Measurements from ENCODE around the gene MRGPRF. TPM values are rescaled to one million over a fixed set of nuclear protein-coding genes. Genes with fewer than 3 reads are reported as not detected.

The MRGPRF gene
- total and polyA plus RNA-seq, 2 of the 8 experiments (the other 6 are each of a cell fraction or from before 2014, with no cell fraction given), result 7.5 to 11.0 TPM

GRCh38 chr11:69052343-69053168 is 39.5 kb upstream of the MRGPRF start:
- H3K79me1 ChIP-seq (ENCODE audit: low read depth, low read length), result peaks cover 18% of the 10 kb centered on the region
- no peak overlapping the region; the same call in 1 of the 2 replicates for H3K18ac ChIP-seq (ENCODE audit: extremely low read depth, low read length)
- H3K14ac ChIP-seq (ENCODE audit: insufficient read length), result no peak overlapping the region
- no peak overlapping the region for H4K91ac ChIP-seq (replicated peaks; ENCODE audit: insufficient read length, low read length)
- TF ChIP-seq SRF (IDR thresholded peaks at IDR 0.05; ENCODE audit: low read depth, low read length), result no peak
- TF ChIP-seq JUN (IDR thresholded peaks at IDR 0.05; ENCODE audit: low read depth, low read length), result no peak
- no peak for TF ChIP-seq SAP30 (IDR thresholded peaks at IDR 0.05; ENCODE audit: insufficient read depth, insufficient replicate concordance, low read length)
- no peak for TF ChIP-seq SIRT6 (IDR thresholded peaks at IDR 0.05; ENCODE audit: low read length)
- no peak for TF ChIP-seq KDM5A (IDR thresholded peaks at IDR 0.05; ENCODE audit: low read length)
- TF ChIP-seq CHD2 (IDR thresholded peaks at IDR 0.05; ENCODE audit: low read length), result no peak
- no peak for TF ChIP-seq CEBPB (IDR thresholded peaks at IDR 0.05; ENCODE audit: low read depth, low read length)
- no peak for TF ChIP-seq EGR1 (IDR thresholded peaks at IDR 0.05; ENCODE audit: borderline replicate concordance, low read depth, low read length)
- no peak for TF ChIP-seq CREB1 (IDR thresholded peaks at IDR 0.05)
- TF ChIP-seq RXRA (IDR thresholded peaks at IDR 0.05; ENCODE audit: insufficient read depth, low read depth, low read length), result no peak
- no peaks in the 10 kb centered on the region for H3K27me3 ChIP-seq (replicated peaks in 1 of 4; ENCODE audit: control insufficient read depth in 3 of 4, extremely low read depth in 1 of 4, insufficient read depth in 3 of 4, low read length in 3 of 4)
- no peak overlapping the region for H2AFZ ChIP-seq (ENCODE audit: low read length)
- no peak overlapping the region for H2BK20ac ChIP-seq (ENCODE audit: low read length)
- no peak for DNase-seq (ENCODE audit: low read depth in 1 of 2, low spot score in 2 of 2)
- H3K27ac ChIP-seq (ENCODE audit: low read depth, low read length), result no peak overlapping the region
- no peak overlapping the region for H3K4me2 ChIP-seq (ENCODE audit: insufficient read depth in 1 of 2, low read depth in 2 of 2, low read length in 2 of 2)
- no peak overlapping the region for H4K8ac ChIP-seq (ENCODE audit: extremely low read depth, insufficient read depth, low read length)
- H2BK120ac ChIP-seq (replicated peaks; ENCODE audit: low read depth, low read length), result no peak overlapping the region
- H2AK5ac ChIP-seq (ENCODE audit: low read depth, low read length), result no peak overlapping the region
- H3K4ac ChIP-seq (replicated peaks; ENCODE audit: insufficient read length, low read depth, low read length), result no peak overlapping the region
- no peaks in the 10 kb centered on the region; the same call in 1 of the 2 replicates for H3K23me2 ChIP-seq (ENCODE audit: low read depth, low read length)
- no peak overlapping the region for H3K9ac ChIP-seq (replicated peaks in 1 of 4; ENCODE audit: extremely low read depth in 1 of 4, low read depth in 3 of 4, low read length in 3 of 4)
- no peak overlapping the region for H3K4me3 ChIP-seq (ENCODE audit: extremely low read depth in 1 of 4, insufficient read depth in 2 of 4, low read depth in 3 of 4, low read length in 4 of 4)
- H3K4me1 ChIP-seq (replicated peaks in 1 of 4; ENCODE audit: control insufficient read depth in 3 of 4, insufficient read depth in 4 of 4, low read length in 3 of 4), result peaks cover 0 to 9% (median 2%) of the 10 kb centered on the region in 4 experiments; a peak in 3 of 7 replicates
- H3K56ac ChIP-seq (replicated peaks; ENCODE audit: insufficient read length, low read depth, low read length), result no peak overlapping the region
- no peak overlapping the region; the same call in 1 of the 2 replicates for H2BK5ac ChIP-seq (ENCODE audit: low read depth, low read length)
- CTCF ChIA-PET (ENCODE audit: partially characterized antibody), result interaction anchor here (0.6 to 1.4 kb wide), 5 partner anchors 10 to 396 kb away, joined by 3 to 5 read pairs (median 3); no protein-coding TSS in a partner anchor
- peaks cover 6 to 28% of the 10 kb centered on the region in 2 experiments for H4K20me1 ChIP-seq (replicated peaks in 1 of 2; ENCODE audit: control insufficient read depth in 1 of 2, insufficient read depth in 2 of 2, low read length in 2 of 2)
- H2BK12ac ChIP-seq (ENCODE audit: low read depth, low read length), result no peak overlapping the region
- no peak overlapping the region for H4K5ac ChIP-seq (ENCODE audit: insufficient read length, low read depth, low read length)
- peaks cover 7 to 50% of the 10 kb centered on the region in 2 experiments; a peak in 3 of 4 replicates for H3K79me2 ChIP-seq (ENCODE audit: control insufficient read depth in 1 of 2, insufficient read depth in 2 of 2, low read length in 2 of 2)
- FAIRE-seq, result no peak
- 87% methylated on average over 17 of the region's 21 CpGs; no CpG with 5 or more reads in 1 of the 2 experiments for WGBS, 2 experiments (ENCODE audit: extremely low coverage in 1 of 2, insufficient coverage in 1 of 2, insufficient read length in 1 of 2, insufficient replicate concordance in 2 of 2, low coverage in 1 of 2, low lambda C conversion rate in 2 of 2, missing lambda C conversion rate in 1 of 2)
- no peak overlapping the region for H3K23ac ChIP-seq (ENCODE audit: insufficient read length)
- POLR2A ChIA-PET (ENCODE audit: partially characterized antibody), result interaction anchor here (1.1 kb wide), 1 partner anchor 8 kb away, joined by 3 read pairs; no protein-coding TSS in a partner anchor
- no peaks in the 10 kb centered on the region for H3K9me3 ChIP-seq (ENCODE audit: insufficient read depth in 2 of 2, low read depth in 1 of 2, low read length in 1 of 2)
- H3K36me3 ChIP-seq (ENCODE audit: control insufficient read depth in 2 of 4, insufficient read depth in 4 of 4, low read length in 3 of 4), result peaks cover 0 to 12% (median 2%) of the 10 kb centered on the region in 4 experiments; a peak in 4 of 8 replicates
- H2BK15ac ChIP-seq (ENCODE audit: low read length), result no peak overlapping the region

All from H1 (cell line).